Measurements from ENCODE around the gene FAM114A1.

DNA sequence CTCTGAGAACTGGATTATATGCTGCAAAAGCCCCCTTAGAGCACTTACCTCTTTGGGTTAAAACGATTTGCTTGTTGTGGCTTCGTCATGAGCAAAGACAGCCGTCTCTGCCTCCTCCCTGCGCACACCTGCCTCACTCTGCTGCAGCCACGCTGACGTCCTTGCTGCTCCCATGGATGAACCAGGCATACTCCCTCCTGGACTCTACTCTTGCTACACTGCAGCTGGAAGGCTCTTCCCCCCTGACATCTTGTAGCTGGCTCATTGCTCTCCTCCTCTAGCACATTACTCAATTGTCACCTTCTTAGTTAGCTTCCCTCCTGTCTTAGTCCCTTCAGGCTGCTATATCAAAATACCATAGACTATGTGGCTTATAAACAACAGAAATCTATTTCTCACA is 59.3 kb downstream of the FAM114A1 start:
- TF ChIP-seq, protein P1, sequence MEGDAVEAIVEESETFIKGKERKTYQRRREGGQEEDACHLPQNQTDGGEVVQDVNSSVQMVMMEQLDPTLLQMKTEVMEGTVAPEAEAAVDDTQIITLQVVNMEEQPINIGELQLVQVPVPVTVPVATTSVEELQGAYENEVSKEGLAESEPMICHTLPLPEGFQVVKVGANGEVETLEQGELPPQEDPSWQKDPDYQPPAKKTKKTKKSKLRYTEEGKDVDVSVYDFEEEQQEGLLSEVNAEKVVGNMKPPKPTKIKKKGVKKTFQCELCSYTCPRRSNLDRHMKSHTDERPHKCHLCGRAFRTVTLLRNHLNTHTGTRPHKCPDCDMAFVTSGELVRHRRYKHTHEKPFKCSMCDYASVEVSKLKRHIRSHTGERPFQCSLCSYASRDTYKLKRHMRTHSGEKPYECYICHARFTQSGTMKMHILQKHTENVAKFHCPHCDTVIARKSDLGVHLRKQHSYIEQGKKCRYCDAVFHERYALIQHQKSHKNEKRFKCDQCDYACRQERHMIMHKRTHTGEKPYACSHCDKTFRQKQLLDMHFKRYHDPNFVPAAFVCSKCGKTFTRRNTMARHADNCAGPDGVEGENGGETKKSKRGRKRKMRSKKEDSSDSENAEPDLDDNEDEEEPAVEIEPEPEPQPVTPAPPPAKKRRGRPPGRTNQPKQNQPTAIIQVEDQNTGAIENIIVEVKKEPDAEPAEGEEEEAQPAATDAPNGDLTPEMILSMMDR (IDR thresholded peaks at IDR 0.05), result no peak
- no peak for TF ChIP-seq POLR2A (IDR thresholded peaks at IDR 0.05)
